RCC 7860 (cell line): ENCODE data around the gene PDCD7.
"Not testable (repeated sequence)": the region's sequence is repeated elsewhere in the genome, so short reads cannot be mapped to it uniquely, and the experiment has no call there.

Experiments
- DNase-seq: peaks from one replicate; pipeline ENCODE4 v3.0.0-alpha.2; 2015; ENCODE audit warnings: low spot score
- FAIRE-seq: peaks from 2 replicates; lab custom pipeline; 2012; peaks lifted over from hg19 to GRCh38; lab: Jason Lieb, UNC

Gene PDCD7

DNA sequence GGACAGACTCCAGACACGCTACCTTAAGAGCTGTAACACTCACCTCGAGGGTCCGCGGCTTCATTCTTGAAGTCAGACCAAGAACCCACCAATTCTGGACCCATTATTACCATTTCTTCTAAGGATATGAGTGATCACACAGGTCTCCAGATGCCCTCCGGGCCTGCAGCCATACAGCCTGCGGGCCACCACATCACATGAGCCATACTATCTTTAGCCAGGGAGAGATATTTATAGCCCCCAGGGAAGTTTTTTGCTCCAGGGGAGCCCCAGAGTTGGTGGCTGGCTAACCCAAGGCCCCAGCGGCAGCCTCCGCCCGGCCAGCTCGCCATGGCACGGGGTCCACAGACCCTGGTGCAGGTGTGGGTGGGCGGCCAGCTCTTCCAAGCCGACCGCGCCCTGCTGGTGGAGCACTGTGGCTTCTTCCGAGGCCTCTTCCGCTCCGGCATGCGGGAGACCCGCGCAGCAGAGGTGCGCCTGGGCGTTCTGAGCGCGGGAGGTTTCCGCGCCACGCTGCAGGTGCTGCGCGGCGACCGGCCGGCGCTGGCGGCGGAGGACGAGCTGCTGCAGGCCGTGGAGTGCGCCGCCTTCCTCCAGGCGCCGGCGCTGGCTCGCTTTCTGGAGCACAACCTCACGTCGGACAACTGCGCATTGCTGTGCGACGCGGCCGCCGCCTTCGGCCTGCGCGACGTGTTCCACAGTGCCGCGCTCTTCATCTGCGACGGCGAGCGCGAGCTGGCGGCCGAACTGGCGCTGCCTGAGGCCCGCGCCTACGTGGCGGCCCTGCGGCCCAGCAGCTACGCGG is 56.9 kb downstream of the PDCD7 start, which contains the start of gene KBTBD13:
Gene KBTBD13 (plus strand): TSS at position 261 of the 805 bp plus-strand sequence. CDS start 70 bp downstream, at position 331.
- FAIRE-seq = no peak
- no peak for DNase-seq

DNA sequence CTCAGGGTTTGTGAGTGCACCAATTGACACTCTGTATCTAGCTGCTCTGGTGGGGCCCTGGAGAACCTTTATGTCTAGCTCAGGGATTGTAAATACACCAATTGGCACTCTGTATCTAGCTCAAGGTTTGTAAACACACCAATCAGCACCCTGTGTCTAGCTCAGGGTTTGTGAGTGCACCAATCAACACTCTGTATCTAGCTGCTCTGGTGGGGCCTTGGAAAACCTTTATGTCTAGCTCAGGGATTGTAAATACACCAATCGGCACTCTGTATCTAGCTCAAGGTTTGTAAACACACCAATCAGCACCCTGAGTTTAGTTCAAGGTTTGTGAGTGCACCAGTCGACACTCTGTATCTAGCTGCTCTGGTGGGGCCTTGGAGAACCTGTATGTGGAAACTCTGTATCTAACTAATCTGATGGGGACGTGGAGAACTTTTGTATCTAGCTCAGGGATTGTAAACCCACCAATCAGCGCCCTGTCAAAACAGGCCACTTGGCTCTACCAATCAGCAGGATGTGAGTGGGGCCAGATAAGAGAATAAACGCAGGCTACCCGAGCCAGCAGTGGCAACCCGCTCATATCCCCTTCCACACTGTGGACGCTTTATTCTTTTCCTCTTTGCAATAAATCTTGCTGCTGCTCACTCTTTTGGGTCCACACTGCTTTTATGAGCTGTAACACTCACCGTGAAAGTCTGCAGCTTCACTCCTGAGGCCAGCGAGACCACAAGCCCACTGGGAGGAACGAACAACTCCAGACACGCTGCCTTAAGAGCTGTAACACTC is 57.8 kb downstream of the PDCD7 start:
- FAIRE-seq, DNase-seq: not testable (repeated sequence)

DNA sequence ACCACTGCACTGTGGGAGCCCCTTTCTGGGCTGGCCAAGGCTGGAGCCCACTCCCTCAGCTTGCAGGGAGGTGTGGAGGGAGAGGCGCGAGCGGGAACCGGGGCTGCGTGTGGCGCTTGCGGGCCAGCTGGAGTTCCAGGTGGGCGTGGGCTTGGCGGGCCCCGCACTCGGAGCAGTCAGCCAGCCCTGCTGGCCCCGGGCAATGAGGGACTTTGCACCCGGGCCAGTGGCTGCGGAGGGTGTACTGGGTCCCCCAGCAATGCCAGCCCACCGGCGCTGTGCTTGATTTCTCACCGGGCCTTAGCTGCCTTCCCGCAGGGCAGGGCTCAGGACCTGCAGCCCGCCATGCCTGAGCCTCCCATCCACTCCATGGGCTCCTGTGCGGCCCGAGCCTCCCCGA is 58.7 kb downstream of the PDCD7 start:
- not testable (repeated sequence) for FAIRE-seq

DNA sequence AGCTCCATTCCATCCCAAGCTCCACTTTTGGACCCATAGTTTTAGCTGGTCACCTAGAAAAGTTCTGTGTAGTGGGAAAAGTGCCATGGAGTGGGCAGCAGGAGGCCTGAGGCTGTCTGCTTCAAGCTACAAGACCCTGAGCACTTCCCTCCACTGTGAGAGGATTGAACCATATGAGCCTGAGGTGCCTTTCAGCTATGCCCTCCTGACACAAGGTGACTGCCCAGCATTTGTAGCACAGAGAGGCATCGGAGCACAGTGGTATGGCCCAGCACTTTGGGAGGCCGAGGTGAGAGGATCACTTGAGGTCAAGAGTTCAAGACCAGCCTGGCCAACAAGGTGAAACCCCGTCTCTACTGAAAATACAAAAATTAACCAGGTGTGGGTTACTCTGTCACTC is 61.0 kb downstream of the PDCD7 start:
- no peak for FAIRE-seq
- DNase-seq = no peak

More for the DNA sequence above, 58.7 kb downstream of the PDCD7 start:
- DNase-seq = not testable (repeated sequence)

DNA sequence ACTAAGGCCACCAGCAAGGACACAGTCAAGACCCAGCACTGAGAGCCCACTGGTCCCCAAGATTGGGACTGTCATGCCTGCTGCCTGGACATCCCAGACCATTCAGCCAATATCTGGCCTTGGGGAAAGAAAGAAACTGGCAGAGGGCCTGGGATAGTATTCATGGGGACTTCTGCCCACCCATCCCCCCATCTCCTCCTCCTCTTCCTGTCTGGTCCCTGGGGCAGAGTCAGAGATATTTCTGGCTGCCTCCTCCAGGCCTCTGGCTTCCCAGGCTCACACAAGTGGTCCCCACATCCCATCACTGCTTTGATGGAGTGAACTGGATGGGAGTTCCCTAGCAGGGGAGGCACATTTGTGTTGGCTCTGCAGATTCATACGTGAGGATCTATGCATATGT is 61.6 kb downstream of the PDCD7 start:
- DNase-seq = no peak
- FAIRE-seq = no peak

DNA sequence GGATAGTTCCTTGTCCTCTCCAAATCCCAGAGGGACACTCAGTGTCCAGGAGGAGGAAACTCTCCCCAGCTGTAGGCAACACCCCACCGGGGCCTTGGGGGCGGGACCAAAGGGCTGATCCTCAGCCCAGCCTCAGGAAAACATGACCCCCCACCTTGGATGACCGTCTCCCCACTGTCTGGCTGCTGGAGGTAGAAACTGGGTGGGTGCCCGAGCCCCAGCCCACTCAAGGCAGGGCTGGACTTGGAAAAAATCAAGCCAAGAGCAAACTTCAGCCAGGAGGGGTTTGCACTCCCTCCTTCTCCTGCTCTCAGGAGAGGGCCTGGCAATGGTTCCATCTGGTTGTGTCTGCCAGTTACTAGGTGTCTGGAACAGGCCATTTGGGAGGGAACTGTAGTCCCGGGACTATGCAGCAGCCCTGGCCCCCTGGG is 62.2 kb downstream of the PDCD7 start:
- no peak for DNase-seq
- FAIRE-seq = no peak

DNA sequence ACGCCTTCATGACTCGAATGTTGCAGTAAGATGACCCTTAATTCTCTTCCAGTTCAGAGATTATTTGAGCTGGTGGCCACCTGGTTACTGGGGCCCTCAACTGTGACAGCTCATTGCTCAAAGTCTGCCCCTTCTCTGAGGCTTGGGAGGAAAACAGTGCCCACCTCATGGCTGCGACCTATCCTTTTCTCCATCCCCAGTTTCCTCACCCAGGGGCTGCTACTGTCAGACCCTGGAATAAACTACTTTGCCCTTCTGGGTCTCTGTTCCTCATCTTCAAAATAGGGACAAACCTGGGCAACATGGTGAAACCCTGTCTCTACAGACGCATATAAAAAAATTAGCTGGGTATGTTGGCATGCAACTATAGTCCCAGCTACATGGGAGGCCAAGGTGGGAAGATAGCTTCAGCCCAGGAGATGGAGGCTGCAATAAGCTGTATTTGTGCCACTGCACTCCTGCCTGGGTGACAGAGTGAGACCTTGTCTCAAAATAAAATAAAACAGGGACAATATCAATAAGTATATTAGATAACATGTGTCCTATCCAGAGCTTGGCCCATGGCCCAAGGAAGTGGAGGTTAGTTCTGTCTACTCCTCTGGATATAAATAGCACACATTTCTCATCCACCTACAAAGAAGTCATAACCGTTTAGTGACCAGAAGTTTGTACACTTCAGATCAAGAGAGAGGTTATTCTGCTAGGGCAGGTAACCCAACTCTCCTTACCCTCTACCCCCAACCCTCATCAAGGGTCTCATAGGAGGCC is 63.6 kb downstream of the PDCD7 start:
- DNase-seq (no peak), FAIRE-seq (no peak)

DNA sequence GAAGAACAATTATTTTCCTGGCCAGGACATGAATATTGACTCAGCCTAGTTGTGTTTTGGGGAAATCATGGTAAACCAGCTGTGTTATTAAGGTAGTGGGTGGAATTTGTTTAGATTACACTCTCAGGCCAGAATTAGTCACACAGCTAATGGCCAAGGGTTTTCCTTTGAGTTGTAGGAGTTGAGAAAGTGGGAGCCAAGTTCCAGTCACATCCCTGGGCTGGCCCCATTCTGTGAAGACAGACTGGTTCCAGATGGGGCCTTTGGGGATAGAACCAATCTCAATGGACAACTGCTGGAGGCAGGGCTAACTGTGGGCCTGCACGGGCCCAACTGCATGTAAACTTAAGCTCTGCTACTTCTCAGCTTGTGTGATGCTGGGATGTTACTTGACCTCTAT is 64.4 kb downstream of the PDCD7 start:
- FAIRE-seq = no peak
- no peak for DNase-seq

DNA sequence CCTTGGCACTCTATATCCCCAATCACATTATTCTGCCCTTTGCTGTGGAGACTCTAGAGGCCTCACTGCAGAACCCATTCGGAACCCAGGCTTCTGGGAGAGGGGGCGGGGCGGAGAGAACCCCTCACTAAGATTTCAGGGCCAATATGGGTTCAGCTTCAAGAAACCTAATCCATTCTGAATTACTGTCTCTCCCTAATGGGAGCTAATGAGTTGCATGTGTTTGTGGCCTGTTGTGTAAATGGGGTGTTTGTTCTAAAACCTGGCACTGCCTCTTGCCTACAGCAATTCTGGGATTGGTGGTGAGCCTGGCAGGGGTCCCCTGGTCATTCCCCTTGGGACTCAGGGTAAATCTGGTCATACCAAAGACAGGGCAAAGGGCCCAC is 65.2 kb downstream of the PDCD7 start:
- DNase-seq (no peak), FAIRE-seq (no peak)

DNA sequence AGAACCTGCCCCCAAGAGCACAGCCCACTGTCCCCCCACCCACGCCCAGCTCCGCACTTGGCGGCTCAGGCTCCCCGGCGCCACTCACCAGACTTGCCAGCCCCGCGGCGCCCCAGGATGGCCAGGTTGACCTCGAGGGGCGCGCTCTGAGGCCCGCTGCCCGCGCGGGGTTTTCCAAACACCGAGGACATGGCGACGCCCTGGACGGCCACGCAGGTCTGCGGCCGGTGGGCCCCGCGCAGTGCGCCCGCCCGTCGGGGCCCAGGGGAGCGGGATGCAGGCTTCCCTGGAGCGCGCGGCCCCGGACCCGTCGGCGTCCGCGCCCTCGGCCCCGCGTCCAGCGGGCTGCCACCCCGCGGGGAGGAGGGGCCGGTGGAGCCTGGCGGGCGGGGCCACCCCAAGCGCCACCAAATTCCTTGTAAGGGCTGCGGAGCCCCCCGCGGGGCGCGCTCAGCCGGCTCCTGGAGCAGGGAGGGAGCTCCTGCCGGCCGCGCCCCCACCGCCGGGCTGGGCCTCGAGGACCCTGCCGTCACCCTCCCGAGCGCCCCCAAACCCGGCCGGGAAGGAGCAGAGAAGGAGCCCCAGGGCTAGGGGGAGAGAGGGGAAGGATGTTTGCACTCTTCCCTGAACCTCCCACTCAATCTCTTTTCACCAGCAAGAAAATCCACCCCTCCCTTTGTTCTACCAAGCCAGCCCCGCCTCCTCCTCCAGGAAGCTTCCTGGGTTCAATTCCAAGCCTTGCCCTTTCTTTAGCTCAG is 65.8 kb downstream of the PDCD7 start, which contains the start of gene RASL12:
Gene RASL12 (minus strand): TSS at position 347 of the 758 bp plus-strand sequence. CDS start 156 bp downstream, at position 191.
- no peak for FAIRE-seq
- DNase-seq = no peak
